ENCODE data around the gene CFAP54.
"Not testable (repeated sequence)": the region's sequence is repeated elsewhere in the genome, so short reads cannot be mapped to it uniquely, and the experiment has no call there.

The CFAP54 gene

DNA sequence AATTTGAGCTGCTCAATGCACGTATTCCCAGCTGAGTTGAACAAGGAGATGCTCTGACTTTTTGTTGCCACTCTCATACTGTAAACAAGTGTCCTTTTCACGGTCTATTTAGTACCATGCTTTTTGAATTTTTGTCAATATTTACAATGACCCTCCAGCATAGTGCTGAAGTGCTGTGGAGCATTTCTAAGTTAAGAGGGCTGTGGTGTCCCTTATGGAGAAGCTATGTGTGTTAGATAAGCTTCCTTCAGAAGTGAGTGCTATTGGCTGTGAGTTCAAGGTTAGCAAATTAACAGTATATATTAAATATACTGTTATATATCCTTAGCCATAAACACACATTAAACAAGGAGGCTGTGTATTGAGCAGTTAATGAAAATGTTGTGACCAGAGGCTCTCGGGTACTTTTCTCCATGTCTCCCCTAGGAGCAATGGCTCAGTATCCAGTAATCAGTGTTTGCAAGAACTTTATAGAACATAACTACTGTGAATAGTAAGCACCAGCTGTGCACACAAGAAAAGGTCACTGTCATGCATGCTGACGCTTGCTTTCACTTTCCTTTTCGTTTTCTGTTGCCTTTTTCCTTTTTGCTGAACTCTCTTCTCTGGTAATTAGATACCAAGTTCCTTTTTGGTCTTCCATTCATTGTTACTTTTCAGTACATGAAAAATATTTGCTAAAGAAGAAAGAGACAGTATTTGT is 230.4 kb downstream of the CFAP54 start:
- peak; percentile 54 for ATAC-seq
- TF ChIP-seq, protein P1, sequence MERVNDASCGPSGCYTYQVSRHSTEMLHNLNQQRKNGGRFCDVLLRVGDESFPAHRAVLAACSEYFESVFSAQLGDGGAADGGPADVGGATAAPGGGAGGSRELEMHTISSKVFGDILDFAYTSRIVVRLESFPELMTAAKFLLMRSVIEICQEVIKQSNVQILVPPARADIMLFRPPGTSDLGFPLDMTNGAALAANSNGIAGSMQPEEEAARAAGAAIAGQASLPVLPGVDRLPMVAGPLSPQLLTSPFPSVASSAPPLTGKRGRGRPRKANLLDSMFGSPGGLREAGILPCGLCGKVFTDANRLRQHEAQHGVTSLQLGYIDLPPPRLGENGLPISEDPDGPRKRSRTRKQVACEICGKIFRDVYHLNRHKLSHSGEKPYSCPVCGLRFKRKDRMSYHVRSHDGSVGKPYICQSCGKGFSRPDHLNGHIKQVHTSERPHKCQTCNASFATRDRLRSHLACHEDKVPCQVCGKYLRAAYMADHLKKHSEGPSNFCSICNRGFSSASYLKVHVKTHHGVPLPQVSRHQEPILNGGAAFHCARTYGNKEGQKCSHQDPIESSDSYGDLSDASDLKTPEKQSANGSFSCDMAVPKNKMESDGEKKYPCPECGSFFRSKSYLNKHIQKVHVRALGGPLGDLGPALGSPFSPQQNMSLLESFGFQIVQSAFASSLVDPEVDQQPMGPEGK (CRISPR knock-in tag; IDR thresholded peaks at IDR 0.05; ENCODE audit: borderline replicate concordance) = no peak
- TF ChIP-seq ZFP3 (CRISPR knock-in tag; IDR thresholded peaks at IDR 0.05) (no peak), ESRRG (CRISPR knock-in tag; IDR thresholded peaks at IDR 0.05) (no peak), ZNF565 (CRISPR knock-in tag; conservative IDR thresholded peaks at IDR 0.05; ENCODE audit: low read depth) (no peak), BACH2 (CRISPR knock-in tag; IDR thresholded peaks at IDR 0.05; ENCODE audit: borderline replicate concordance) (no peak), CSDC2 (CRISPR knock-in tag; IDR thresholded peaks at IDR 0.05) (no peak), ZC3H10 (CRISPR knock-in tag; IDR thresholded peaks at IDR 0.05) (no peak), SNAI2 (CRISPR knock-in tag; IDR thresholded peaks at IDR 0.05) (no peak), OSR1 (CRISPR knock-in tag; IDR thresholded peaks at IDR 0.05) (no peak), ZNF8 (CRISPR knock-in tag; IDR thresholded peaks at IDR 0.05) (no peak)
- TF ChIP-seq, protein P2, sequence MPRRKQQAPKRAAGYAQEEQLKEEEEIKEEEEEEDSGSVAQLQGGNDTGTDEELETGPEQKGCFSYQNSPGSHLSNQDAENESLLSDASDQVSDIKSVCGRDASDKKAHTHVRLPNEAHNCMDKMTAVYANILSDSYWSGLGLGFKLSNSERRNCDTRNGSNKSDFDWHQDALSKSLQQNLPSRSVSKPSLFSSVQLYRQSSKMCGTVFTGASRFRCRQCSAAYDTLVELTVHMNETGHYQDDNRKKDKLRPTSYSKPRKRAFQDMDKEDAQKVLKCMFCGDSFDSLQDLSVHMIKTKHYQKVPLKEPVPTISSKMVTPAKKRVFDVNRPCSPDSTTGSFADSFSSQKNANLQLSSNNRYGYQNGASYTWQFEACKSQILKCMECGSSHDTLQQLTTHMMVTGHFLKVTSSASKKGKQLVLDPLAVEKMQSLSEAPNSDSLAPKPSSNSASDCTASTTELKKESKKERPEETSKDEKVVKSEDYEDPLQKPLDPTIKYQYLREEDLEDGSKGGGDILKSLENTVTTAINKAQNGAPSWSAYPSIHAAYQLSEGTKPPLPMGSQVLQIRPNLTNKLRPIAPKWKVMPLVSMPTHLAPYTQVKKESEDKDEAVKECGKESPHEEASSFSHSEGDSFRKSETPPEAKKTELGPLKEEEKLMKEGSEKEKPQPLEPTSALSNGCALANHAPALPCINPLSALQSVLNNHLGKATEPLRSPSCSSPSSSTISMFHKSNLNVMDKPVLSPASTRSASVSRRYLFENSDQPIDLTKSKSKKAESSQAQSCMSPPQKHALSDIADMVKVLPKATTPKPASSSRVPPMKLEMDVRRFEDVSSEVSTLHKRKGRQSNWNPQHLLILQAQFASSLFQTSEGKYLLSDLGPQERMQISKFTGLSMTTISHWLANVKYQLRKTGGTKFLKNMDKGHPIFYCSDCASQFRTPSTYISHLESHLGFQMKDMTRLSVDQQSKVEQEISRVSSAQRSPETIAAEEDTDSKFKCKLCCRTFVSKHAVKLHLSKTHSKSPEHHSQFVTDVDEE (CRISPR knock-in tag; IDR thresholded peaks at IDR 0.05) = no peak

DNA sequence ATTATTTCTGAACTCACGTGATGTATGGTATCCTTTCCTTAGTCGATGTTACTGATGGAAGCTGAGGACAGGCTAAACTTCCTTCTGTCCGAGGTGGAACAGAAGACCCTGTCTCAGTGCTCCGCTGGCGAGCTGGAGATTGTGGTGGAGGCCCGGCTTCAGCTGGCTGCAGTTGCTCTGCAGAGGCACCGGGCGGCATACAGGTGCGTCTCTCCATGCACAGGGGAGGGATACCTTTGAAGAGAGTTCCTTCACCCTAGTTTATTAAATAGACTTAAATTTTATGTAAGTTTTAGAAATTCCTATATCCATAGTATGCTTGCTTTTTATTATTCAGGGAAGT is 231.0 kb downstream of the CFAP54 start:
- TF ChIP-seq OSR1 (CRISPR knock-in tag; IDR thresholded peaks at IDR 0.05) = no peak
- TF ChIP-seq ZNF8 (CRISPR knock-in tag; IDR thresholded peaks at IDR 0.05) = no peak
- no peak for TF ChIP-seq ZNF565 (CRISPR knock-in tag; conservative IDR thresholded peaks at IDR 0.05; ENCODE audit: low read depth)
- TF ChIP-seq ZNF70 (CRISPR knock-in tag; IDR thresholded peaks at IDR 0.05) = no peak
- TF ChIP-seq RARB (CRISPR knock-in tag; IDR thresholded peaks at IDR 0.05) = no peak
- TF ChIP-seq, protein P3, sequence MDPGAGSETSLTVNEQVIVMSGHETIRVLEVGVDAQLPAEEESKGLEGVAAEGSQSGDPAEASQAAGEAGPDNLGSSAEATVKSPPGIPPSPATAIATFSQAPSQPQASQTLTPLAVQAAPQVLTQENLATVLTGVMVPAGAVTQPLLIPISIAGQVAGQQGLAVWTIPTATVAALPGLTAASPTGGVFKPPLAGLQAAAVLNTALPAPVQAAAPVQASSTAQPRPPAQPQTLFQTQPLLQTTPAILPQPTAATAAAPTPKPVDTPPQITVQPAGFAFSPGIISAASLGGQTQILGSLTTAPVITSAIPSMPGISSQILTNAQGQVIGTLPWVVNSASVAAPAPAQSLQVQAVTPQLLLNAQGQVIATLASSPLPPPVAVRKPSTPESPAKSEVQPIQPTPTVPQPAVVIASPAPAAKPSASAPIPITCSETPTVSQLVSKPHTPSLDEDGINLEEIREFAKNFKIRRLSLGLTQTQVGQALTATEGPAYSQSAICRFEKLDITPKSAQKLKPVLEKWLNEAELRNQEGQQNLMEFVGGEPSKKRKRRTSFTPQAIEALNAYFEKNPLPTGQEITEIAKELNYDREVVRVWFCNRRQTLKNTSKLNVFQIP (CRISPR knock-in tag; IDR thresholded peaks at IDR 0.05; ENCODE audit: borderline replicate concordance, low read depth) = no peak
- TF ChIP-seq, protein P1 (CRISPR knock-in tag; IDR thresholded peaks at IDR 0.05; ENCODE audit: borderline replicate concordance) = no peak
- no peak for TF ChIP-seq ISL1 (CRISPR knock-in tag; IDR thresholded peaks at IDR 0.05)
- TF ChIP-seq CSDC2 (CRISPR knock-in tag; IDR thresholded peaks at IDR 0.05) = no peak
- TF ChIP-seq ZFP3 (CRISPR knock-in tag; IDR thresholded peaks at IDR 0.05) = no peak
- TF ChIP-seq ESRRG (CRISPR knock-in tag; IDR thresholded peaks at IDR 0.05) = no peak
- no peak for TF ChIP-seq GLIS3 (CRISPR knock-in tag; IDR thresholded peaks at IDR 0.05)
- TF ChIP-seq PPARA (CRISPR knock-in tag; IDR thresholded peaks at IDR 0.05; ENCODE audit: borderline replicate concordance) = no peak
- TF ChIP-seq BACH2 (CRISPR knock-in tag; IDR thresholded peaks at IDR 0.05; ENCODE audit: borderline replicate concordance) = no peak
- no peak for TF ChIP-seq ZC3H10 (CRISPR knock-in tag; IDR thresholded peaks at IDR 0.05)
- TF ChIP-seq TOX (CRISPR knock-in tag; IDR thresholded peaks at IDR 0.05; ENCODE audit: borderline replicate concordance) = no peak
- TF ChIP-seq ARNTL (CRISPR knock-in tag; IDR thresholded peaks at IDR 0.05; ENCODE audit: borderline replicate concordance, low read depth) = no peak
- TF ChIP-seq, protein P4, sequence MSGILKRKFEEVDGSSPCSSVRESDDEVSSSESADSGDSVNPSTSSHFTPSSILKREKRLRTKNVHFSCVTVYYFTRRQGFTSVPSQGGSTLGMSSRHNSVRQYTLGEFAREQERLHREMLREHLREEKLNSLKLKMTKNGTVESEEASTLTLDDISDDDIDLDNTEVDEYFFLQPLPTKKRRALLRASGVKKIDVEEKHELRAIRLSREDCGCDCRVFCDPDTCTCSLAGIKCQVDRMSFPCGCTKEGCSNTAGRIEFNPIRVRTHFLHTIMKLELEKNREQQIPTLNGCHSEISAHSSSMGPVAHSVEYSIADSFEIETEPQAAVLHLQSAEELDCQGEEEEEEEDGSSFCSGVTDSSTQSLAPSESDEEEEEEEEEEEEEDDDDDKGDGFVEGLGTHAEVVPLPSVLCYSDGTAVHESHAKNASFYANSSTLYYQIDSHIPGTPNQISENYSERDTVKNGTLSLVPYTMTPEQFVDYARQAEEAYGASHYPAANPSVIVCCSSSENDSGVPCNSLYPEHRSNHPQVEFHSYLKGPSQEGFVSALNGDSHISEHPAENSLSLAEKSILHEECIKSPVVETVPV (CRISPR knock-in tag; IDR thresholded peaks at IDR 0.05) = no peak
- peak; percentile 73 for ATAC-seq

DNA sequence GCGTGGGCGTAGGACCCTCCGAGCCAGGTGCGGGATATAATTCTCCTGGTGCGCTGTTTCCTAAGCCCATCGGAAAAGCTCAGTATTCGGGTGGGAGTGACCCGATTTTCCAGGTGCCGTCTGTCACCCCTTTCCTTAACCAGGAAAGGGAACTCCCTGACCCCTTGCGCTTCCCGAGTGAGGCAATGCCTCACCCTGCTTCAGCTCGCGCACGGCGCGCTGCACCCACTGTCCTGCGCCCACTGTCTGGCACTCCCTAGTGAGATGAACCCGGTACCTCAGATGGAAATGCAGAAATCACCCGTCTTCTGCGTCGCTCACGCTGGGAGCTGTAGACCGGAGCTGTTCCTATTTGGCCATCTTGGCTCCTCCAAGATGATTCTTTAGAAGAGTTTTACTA is 240.1 kb downstream of the CFAP54 start:
- ATAC-seq = not testable (repeated sequence)

Data from SK-N-SH treated with all-trans-retinoic acid at 6 μM for 48 hours (cell line).